Colonic mucosa (tissue), 4 donors: Measurements from ENCODE around the gene HOXB6. TPM values are rescaled to one million over a fixed set of nuclear protein-coding genes. Genes with fewer than 3 reads are reported as not detected.

Source experiments
- DNase-seq: peaks from one replicate; pipeline ENCODE4 v3.0.0-alpha.2; 2020
- H3K27ac ChIP-seq: fragments of 200-600 bp; one replicate; pipeline ENCODE4 v1.8.0; 2021
- H3K27me3 ChIP-seq: fragments of 200-600 bp; one replicate; pipeline ENCODE4 v1.8.0; 2021
- H3K36me3 ChIP-seq: fragments of 200-600 bp; one replicate; pipeline ENCODE4 v1.8.0; 2021
- H3K4me1 ChIP-seq: fragments of 200-600 bp; one replicate; pipeline ENCODE4 v1.8.0; 2021; ENCODE audit warnings: mild to moderate bottlenecking
- H3K4me3 ChIP-seq: fragments of 200-600 bp; one replicate; pipeline ENCODE4 v1.8.0; 2021
- H3K9ac ChIP-seq, 2 donors: one replicate each; pipeline ENCODE4 v1.7.0; 2013; ENCODE audit warnings: control low read depth in 2 of 2, low read depth in 2 of 2, low read length in 2 of 2
- H3K9me3 ChIP-seq: fragments of 200-600 bp; one replicate; pipeline ENCODE4 v1.8.0; 2021
- intact Hi-C: fragments of 100-400 bp; cut with DNase I; formaldehyde crosslinking; loops from one replicate; pipeline ENCODE4 v1.14.1; 2022
- total RNA-seq, 2 donors: library from RNA; stranded (reverse); fragmentation: NEBNext Ultra II Directional in 1 of 2; extraction: Animal tissue kit (Norgen Biotek cat#: 25700) in 1 of 2; gene quantifications; one replicate each; pipeline ENCODE4 v1.2.1, GENCODE V29; 2021
- TF ChIP-seq, protein P1 (sequence below): fragments of 200-600 bp; IDR thresholded peaks from one replicate; pipeline ENCODE4 v1.8.0; 2022; ENCODE audit warnings: antibody characterized with exemption, mild to moderate bottlenecking
- donor health status: healthy.
- donor health status: DM: no; HTN: no; CAD: no.
- donor health status: DM: no; HTN: no; CAD: no.

The HOXB6 gene
- total RNA-seq, 2 donors from 2014 or later, result 30.0 to 71.0 TPM

DNA sequence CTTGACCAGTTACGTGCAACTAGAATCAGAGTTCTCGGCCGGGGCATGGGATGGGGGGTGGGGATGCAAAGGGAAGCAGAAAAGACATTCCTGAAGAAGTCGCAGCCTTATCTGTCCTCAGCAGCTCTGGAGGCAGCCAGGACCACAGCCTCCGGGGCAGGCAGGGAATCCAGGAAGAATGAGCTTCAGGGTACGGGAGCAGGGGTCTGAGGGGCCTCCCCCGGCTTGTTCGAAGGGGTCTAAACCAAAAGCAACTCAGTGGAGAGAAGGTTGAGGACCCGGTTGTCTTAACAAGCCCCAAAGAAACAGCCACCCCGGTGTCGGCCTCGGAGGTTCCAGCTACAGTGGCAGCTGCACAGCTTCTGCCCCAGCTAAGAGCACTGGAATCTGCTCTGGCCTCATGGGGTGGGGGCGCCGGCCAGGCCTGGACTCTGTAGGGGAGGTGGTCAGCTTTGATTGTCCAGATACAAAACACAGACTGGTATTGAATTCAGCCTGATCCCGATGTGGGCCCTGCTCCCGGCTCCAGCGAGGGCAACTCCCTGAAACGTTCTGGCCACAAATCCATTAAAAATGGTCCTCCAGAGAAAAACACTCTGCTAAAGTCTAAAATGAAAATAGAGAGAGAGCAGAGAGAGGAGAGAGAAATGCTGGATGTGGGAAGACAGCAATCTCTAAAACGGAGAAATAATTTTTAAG lies 34.3 kb downstream of the HOXB6 start:
- Histone ChIP-seq H3K27ac (peak overlapping the region; percentile 70), H3K9me3 (no peaks in the 10 kb centered on the region), H3K4me3 (no peak overlapping the region), H3K4me1 (peaks cover 22% of the 10 kb centered on the region), H3K9ac (peak overlapping the region; percentile 49 to 61), H3K36me3 (no peaks in the 10 kb centered on the region), H3K27me3 (no peaks in the 10 kb centered on the region)
- intact Hi-C loops, result no loop called here
- DNase-seq, result no peak
- TF ChIP-seq, protein P1, sequence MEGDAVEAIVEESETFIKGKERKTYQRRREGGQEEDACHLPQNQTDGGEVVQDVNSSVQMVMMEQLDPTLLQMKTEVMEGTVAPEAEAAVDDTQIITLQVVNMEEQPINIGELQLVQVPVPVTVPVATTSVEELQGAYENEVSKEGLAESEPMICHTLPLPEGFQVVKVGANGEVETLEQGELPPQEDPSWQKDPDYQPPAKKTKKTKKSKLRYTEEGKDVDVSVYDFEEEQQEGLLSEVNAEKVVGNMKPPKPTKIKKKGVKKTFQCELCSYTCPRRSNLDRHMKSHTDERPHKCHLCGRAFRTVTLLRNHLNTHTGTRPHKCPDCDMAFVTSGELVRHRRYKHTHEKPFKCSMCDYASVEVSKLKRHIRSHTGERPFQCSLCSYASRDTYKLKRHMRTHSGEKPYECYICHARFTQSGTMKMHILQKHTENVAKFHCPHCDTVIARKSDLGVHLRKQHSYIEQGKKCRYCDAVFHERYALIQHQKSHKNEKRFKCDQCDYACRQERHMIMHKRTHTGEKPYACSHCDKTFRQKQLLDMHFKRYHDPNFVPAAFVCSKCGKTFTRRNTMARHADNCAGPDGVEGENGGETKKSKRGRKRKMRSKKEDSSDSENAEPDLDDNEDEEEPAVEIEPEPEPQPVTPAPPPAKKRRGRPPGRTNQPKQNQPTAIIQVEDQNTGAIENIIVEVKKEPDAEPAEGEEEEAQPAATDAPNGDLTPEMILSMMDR, result no peak

DNA sequence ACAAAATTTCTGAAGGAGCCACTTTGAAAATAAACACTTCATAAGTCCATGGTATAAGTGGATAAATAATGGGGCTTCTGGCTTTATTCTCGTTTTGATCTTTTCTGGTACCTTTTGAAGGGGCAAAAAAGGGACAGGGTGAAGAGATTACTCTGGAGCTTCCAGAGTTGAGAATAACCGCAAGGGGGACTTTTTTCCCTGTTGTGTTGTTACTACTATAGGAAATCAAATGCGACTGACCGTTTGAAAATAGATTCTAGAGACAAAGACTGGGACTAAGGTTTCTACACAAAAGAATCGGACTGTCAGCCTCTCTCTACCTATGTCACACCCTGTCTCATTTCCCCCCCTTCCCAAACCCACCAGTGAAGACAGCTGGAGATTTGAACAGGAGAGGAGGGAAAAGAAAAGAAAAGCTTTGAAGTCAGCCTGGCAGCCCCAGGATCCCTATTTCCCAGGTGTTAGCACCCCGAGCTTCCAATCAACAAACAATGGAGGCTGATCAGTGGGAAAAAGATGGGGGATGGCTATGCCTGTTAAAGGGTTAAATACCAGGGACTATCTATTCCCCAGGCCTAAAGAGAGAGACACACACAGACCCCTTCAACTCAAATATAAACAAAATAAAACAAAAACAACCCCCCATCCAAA lies 35.0 kb downstream of the HOXB6 start:
- no peaks in the 10 kb centered on the region for H3K27me3 ChIP-seq
- intact Hi-C loops, result no loop called here
- DNase-seq, result no peak
- no peaks in the 10 kb centered on the region for H3K9me3 ChIP-seq
- H3K27ac ChIP-seq, result peak overlapping the region; percentile 70
- no peak overlapping the region for H3K4me3 ChIP-seq
- peak overlapping the region in 1 of 2 donors; percentile 28 for H3K9ac ChIP-seq
- H3K4me1 ChIP-seq, result peaks cover 21% of the 10 kb centered on the region
- no peaks in the 10 kb centered on the region for H3K36me3 ChIP-seq
- TF ChIP-seq, protein P1, result no peak

DNA sequence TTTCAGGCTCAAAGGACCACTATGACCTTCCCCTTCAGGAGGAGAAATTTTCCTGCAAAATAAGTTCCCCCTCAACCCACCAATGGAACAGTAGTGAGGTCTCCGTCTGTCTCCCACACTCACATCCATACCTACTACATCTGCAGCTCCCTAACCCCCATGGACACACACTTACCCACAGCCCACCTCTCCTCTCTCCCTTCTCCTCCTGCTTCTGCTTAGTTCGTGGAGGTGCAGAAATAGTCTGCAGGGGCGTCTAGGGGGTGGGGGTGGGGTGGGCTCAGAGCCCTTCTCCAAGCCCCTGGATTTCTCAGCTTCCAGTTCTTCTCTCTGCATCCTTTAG lies 35.6 kb downstream of the HOXB6 start:
- intact Hi-C loops, result no loop called here
- Histone ChIP-seq H3K9me3 (no peaks in the 10 kb centered on the region), H3K36me3 (no peaks in the 10 kb centered on the region), H3K27me3 (no peaks in the 10 kb centered on the region), H3K4me1 (peaks cover 21% of the 10 kb centered on the region), H3K4me3 (no peak overlapping the region), H3K27ac (peak overlapping the region; percentile 34), H3K9ac (no peak overlapping the region)
- TF ChIP-seq, protein P1, result no peak
- no peak for DNase-seq

DNA sequence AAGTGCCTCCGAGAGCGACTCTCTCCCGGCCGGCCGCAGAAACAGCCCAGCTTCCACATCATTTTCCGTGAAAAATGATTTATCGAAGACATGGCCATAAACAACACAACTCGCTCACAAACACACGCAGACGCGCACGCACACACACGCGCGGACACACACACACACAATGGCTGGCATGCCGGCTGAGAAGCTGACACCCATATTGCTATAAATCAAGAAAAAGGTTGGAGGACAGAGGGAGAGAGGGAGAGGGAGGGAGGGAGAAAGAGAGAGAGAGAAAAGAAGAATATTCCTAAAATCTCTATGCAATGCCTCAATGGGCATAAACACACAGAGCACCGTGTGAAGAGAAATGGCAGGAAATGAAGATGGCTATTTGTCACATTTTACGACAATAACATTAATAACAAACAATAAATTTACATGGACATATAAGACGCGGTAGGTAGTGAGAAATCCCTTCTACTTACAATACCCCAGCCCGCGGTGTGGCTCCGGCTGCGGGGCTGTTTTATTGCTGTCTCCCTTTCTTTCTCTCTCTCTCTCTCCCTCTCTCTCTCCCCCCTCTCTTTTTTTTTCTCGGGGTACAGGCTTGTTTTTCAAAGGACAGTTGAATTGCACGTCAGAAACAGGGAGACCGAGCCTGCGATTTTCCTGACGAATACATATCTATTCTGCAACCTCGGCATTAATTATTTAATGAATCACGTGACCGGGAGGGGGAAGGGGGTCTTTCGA lies 36.1 kb downstream of the HOXB6 start:
- TF ChIP-seq, protein P1, result no peak
- DNase-seq, result no peak
- H3K4me1 ChIP-seq, result peaks cover 21% of the 10 kb centered on the region
- H3K4me3 ChIP-seq, result no peak overlapping the region
- no peaks in the 10 kb centered on the region for H3K27me3 ChIP-seq
- H3K9me3 ChIP-seq, result no peaks in the 10 kb centered on the region
- H3K36me3 ChIP-seq, result no peaks in the 10 kb centered on the region
- intact Hi-C loops, result no loop called here
- H3K9ac ChIP-seq, result peak overlapping the region in 1 of 2 donors; percentile 29
- H3K27ac ChIP-seq, result peak overlapping the region; percentile 34

DNA sequence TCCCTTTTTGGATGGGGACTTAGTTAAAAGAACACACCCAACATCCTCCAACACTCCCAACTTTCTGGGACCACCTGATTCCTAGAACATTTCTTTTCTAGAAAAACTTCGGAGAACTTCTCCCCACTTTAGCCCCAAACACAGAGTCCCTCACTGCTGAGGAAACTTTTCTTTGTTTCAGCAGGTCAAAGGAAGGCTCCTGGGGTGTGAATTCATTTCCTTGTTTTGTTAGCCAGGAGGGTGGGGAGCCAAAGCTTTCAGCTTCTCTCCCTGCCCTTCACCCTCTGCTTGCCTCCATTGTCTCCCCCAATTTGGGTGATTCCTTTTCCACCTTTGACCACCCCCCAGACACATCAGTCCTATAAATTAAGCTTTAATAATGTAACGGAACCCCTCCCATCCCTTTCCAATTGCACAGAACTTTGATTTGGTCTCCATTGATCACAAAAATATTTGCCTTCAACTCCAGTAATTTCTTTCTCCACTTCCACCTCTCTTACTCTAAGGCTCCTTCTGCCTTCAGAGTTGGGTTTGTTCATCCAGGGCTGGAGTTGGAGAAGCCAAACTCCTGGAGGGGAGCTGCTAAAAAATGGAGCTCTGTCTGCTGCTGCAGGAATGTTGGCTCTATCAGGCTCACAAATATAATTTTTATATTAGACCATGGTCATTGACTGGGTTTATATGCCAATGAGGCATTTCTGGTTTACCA lies 37.0 kb downstream of the HOXB6 start:
- TF ChIP-seq, protein P1, result no peak
- no peak overlapping the region for H3K4me3 ChIP-seq
- peak overlapping the region in 1 of 2 donors; percentile 27 for H3K9ac ChIP-seq
- DNase-seq, result no peak
- no peaks in the 10 kb centered on the region for H3K9me3 ChIP-seq
- H3K27me3 ChIP-seq, result no peaks in the 10 kb centered on the region
- H3K27ac ChIP-seq, result peak overlapping the region; percentile 34
- H3K4me1 ChIP-seq, result peaks cover 21% of the 10 kb centered on the region
- no peaks in the 10 kb centered on the region for H3K36me3 ChIP-seq
- intact Hi-C loops, result no loop called here
